ENCODE results near the gene TMEM167A. TPM values are rescaled to one million over a fixed set of nuclear protein-coding genes. Genes with fewer than 3 reads are reported as not detected.

TMEM167A gene
- total RNA-seq, 1 donor = 106 TPM

GRCh38 chr5:83029912-83030311, 47.3 kb downstream of the TMEM167A start:
- peak; percentile 75 for DNase-seq (ENCODE audit: low read depth)
- TF ChIP-seq, protein P1, sequence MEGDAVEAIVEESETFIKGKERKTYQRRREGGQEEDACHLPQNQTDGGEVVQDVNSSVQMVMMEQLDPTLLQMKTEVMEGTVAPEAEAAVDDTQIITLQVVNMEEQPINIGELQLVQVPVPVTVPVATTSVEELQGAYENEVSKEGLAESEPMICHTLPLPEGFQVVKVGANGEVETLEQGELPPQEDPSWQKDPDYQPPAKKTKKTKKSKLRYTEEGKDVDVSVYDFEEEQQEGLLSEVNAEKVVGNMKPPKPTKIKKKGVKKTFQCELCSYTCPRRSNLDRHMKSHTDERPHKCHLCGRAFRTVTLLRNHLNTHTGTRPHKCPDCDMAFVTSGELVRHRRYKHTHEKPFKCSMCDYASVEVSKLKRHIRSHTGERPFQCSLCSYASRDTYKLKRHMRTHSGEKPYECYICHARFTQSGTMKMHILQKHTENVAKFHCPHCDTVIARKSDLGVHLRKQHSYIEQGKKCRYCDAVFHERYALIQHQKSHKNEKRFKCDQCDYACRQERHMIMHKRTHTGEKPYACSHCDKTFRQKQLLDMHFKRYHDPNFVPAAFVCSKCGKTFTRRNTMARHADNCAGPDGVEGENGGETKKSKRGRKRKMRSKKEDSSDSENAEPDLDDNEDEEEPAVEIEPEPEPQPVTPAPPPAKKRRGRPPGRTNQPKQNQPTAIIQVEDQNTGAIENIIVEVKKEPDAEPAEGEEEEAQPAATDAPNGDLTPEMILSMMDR (IDR thresholded peaks at IDR 0.05; ENCODE audit: insufficient read depth, low read length) = no peak
- no peak overlapping the region for H3K4me3 ChIP-seq (ENCODE audit: low read depth, low read length)

GRCh38 chr5:83026930-83027687, 50.1 kb downstream of the TMEM167A start:
- DNase-seq (ENCODE audit: low read depth) = no peak
- TF ChIP-seq, protein P1 (IDR thresholded peaks at IDR 0.05; ENCODE audit: insufficient read depth, low read length) = no peak

GRCh38 chr5:83026516-83026915, 50.7 kb downstream of the TMEM167A start:
- DNase-seq (ENCODE audit: low read depth) = no peak
- TF ChIP-seq, protein P1 (IDR thresholded peaks at IDR 0.05; ENCODE audit: insufficient read depth, low read length) = no peak

More at GRCh38 chr5:83026930-83027687, 50.1 kb downstream of the TMEM167A start:
- no peak overlapping the region for H3K4me3 ChIP-seq (ENCODE audit: low read depth, low read length)

GRCh38 chr5:83025690-83026478, 51.3 kb downstream of the TMEM167A start:
- H3K4me3 ChIP-seq (ENCODE audit: low read depth, low read length) = no peak overlapping the region
- no peak for DNase-seq (ENCODE audit: low read depth)
- TF ChIP-seq, protein P1 (IDR thresholded peaks at IDR 0.05; ENCODE audit: insufficient read depth, low read length) = no peak

More at GRCh38 chr5:83026516-83026915, 50.7 kb downstream of the TMEM167A start:
- H3K4me3 ChIP-seq (ENCODE audit: low read depth, low read length) = no peak overlapping the region

- TF ChIP-seq, protein P1 (IDR thresholded peaks at IDR 0.05; ENCODE audit: insufficient read depth, low read length) = no peak
- DNase-seq (ENCODE audit: low read depth) = no peak
- no peak overlapping the region for H3K4me3 ChIP-seq (ENCODE audit: low read depth, low read length)
These were observed 54.9 kb downstream of the TMEM167A start for GRCh38 chr5:83022334-83022733.

GRCh38 chr5:83015676-83016075, 61.5 kb downstream of the TMEM167A start:
- TF ChIP-seq, protein P1 (IDR thresholded peaks at IDR 0.05; ENCODE audit: insufficient read depth, low read length) = no peak
- DNase-seq (ENCODE audit: low read depth) = no peak
- H3K4me3 ChIP-seq (ENCODE audit: low read depth, low read length) = no peak overlapping the region

Data from fibroblast of the aortic adventitia (primary cell).